ENCODE measurements around the gene SDK1.

SDK1 gene

DNA sequence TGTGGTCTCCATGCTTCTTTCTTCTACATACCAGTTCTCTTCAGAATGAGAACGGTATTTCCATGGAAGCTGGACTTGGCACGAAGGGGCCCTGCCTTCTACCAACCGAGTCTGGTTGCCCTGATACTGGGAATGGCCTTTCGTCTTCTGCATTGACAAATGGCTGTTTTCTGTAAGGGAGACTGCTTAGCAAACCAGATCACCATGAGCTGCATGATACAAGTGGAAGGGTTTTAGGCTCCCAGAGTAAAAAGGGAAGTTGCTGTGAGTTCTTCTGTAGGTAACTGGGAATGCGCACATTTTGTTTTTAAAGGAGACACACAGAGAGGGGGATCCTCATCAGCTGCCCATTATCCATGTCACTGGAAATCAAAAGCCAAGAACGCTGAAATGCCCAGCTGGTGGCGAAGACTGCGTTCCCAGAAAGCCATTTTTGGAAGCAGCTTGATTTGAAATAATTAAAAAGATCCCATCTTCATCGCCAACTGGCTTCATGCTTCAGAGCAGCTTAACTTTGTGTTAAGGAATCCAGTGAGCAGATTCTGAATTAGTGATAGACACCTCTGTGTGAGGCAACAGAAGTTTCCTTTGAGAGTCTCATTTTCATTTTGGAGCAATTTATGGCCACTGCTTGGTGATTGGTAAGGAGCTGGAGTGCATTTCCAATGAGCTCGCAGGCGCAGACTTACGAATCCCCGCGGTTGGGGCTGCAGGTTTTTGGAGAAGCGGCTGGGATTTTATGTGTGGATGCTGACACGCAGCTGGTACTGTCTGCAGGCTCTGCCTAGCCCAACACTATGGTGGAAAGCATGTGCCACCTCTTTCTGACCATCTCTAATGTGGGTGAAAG is 708.4 kb downstream of the SDK1 start:
- no peak for DNase-seq

DNA sequence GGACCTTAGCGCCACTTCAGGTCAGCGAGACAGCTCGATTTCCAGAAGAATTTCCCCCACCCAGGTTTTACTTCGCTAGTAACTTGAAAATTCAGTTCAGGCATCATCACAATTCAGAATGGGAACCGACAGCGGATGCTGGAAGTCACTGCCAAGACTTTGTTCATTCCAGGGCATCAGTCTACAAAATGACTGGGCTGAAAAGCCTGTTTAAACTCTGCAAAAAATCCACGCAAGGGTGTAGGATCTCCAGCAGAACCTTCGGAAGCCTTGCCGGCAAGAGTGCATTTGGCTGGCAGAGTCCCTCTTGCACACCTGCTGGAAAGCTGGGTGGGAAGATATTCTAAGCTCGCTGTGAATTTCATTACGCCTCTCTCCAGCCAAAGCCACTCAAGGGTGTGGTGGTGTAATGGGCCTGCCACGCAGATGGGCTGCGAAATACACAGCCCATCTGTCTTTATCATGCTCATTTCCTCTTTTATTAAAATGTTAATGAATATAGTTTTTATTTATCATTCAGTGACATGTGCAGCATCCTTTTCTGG is 709.1 kb downstream of the SDK1 start:
- DNase-seq, result no peak

GRCh38 chr7:4010923-4011656 is 710.0 kb downstream of the SDK1 start:
- DNase-seq, result no peak

GRCh38 chr7:4013793-4014192 is 712.7 kb downstream of the SDK1 start:
- DNase-seq, result no peak

- DNase-seq, result no peak
Measured at GRCh38 chr7:4014346-4015050, 713.4 kb downstream of the SDK1 start.

- DNase-seq, result no peak
Measured at GRCh38 chr7:4015371-4015770, 714.3 kb downstream of the SDK1 start.

DNA sequence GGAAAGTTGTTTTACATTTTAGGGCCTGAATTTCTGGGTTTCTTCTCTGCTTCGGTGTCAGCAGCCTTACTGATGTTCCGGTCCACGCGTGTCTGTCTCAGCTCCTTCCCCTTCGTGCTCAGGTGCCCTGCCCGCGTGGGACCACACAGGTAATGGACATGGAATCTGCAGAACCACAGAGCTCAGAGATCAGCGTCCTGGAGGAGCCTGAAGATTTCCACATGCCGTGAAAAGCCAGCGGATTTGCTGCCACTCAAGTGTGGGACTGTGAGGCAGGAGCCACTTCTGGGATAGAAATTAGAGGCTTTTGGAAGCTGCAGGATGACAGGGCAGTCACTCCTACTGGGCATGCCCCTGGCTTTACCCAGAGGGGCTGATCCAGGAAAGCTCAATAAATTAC is 714.9 kb downstream of the SDK1 start:
- DNase-seq, result no peak

- no peak for DNase-seq
Measured at GRCh38 chr7:4017081-4017480, 716.0 kb downstream of the SDK1 start.

DNA sequence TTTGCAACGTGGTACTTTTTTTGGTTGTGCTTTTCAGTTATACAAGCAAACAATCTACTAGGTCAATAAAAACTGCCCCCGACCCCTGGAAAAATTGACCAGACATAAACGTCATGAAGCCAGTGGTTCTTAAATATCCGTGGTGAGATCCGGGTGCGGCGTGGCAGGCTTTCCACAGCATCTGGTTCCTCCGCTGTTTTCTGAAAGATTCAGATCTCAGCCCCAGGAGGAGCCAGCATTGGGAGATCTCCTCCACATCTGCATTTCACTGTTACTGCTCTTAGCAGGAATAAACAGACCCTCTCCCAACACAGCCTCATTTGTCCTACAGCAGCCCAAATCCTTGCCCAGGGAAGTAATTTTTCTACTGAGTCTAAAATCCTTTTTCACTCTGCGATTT is 716.7 kb downstream of the SDK1 start:
- no peak for DNase-seq

- DNase-seq, result no peak
Measured at GRCh38 chr7:4018601-4019316, 717.7 kb downstream of the SDK1 start.

GRCh38 chr7:4020086-4020485 is 719.0 kb downstream of the SDK1 start:
- no peak for DNase-seq

- DNase-seq, result no peak
Measured at GRCh38 chr7:4021413-4021812, 720.4 kb downstream of the SDK1 start.

GRCh38 chr7:4022265-4022664 is 721.2 kb downstream of the SDK1 start:
- no peak for DNase-seq

DNA sequence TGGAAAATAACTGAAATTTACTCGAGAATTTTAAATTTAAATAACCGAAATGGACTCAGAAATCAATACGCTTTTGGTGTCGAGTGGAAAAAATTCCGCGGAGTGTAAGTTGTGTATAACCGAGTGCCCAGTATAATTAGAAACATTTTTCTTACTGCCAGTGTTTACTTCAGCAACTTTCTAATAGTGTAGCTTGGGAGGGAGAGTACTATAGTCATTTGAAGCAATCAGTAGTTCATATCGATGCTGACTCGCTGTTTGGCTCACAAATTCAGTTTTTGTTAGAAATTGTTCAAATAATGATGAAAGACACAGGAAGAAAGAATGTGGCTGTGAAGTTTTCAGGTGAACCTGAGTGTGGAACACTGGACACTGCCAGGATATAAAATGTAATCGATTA is 722.5 kb downstream of the SDK1 start:
- DNase-seq, result no peak

DNA sequence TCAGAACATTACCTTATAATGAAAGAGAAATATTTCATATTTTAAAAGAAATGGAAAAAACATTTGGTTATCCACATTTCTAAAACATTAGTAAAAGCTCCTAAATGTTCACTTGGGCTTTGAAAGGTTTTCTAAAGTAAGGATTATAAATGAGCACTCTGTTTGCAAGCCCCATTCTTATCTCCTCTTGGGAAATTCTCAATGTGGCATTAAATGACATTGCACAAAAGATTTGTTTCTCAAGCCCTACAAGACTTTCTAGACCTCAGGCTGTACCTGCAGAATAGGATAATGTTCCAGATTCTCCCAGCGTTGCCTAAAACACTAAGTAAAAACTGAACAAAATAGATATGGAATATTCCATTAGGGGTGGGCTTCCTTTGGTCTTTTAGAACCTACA is 723.1 kb downstream of the SDK1 start:
- no peak for DNase-seq

GRCh38 chr7:4024806-4025205 is 723.8 kb downstream of the SDK1 start:
- no peak for DNase-seq

GRCh38 chr7:4025210-4025609 is 724.2 kb downstream of the SDK1 start:
- no peak for DNase-seq

GRCh38 chr7:4025694-4026615 is 724.9 kb downstream of the SDK1 start:
- no peak for DNase-seq

DNA sequence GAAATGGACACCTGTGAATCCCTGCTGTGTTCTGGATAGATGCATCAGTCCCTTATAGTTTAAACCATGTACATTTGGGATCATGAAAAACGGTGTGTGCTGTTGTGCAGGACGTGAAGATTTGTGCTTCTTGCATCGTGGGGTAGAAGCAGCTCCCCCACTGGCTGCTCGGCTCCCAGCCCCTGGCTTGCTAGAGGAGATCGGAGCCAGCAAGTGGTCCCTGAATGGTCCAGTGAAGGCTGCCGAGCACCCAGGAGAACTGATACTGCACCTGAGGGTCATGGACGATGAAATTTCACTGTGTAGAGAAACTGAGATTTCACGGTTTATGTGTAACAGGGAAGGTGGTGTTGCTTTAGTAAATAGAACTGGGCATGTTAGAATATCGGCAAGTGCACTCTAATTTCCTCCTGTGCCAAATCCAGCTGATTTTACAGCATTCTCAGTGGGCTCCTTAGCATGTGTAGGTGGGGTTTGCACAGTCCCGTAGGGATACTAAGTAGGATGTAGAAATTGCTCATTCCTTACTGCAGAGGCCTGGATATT is 726.0 kb downstream of the SDK1 start:
- no peak for DNase-seq

DNA sequence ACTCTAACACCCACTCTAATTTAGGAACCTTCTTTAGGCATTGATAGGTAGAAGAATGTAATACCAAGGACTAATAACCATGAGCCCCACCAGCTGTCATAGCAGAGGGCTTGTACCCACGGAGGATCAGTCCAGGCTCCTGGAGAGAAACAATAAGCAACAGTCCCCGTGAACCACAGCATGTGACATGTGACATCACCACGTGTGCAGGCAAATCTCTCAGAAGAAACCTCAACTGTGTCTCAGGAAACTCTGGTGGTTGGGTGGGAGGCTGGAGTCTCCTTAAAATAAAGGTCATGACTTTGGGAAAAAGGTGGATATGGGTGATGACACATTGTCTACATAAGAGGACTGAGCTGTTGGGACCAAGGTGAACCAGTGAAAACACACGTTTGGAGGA is 727.2 kb downstream of the SDK1 start:
- no peak for DNase-seq

GRCh38 chr7:4029941-4030340 is 728.9 kb downstream of the SDK1 start:
- DNase-seq, result no peak
